Measurements from ENCODE around the gene HDAC8.

HDAC8 gene

DNA sequence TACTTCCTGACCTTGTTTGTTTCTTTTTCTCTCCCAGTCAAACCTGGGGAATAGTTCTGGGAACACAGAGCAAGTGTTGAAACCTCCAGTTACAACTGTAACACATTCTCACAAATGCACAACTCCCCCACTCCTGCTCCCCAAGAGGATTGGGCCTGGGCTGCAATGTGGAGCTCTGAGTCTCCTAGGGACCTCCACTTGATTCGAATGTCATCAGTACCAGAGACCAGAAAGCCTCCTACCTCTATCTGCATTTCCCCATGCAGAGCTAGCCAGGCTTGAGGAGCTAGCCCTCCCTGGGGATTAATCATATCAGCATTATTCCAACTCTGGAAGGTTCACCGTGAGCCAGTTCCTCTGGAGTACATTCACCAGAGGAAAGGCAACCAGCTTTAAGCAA lies 225.3 kb downstream of the HDAC8 start:
- Histone ChIP-seq H2BK5ac (ENCODE audit: low read length) (no peak overlapping the region), H3K4me1 (ENCODE audit: control insufficient read depth in 2 of 2, insufficient read depth in 1 of 2, low read depth in 1 of 2, low read length in 2 of 2) (peaks cover 0 to 6% of the 10 kb centered on the region in 2 donors), H2BK120ac (ENCODE audit: low read depth, low read length) (no peak overlapping the region), H4K8ac (ENCODE audit: low read depth, low read length) (no peak overlapping the region), H3K36me3 (replicated peaks in 1 of 2; ENCODE audit: control insufficient read depth in 2 of 2, insufficient read depth in 2 of 2, low read length in 2 of 2) (peaks cover 0 to 12% of the 10 kb centered on the region in 2 donors), H3K9ac (ENCODE audit: low read depth, low read length, poor library complexity) (no peak overlapping the region), H2BK12ac (ENCODE audit: low read length) (no peak overlapping the region), H3K4me3 (ENCODE audit: low read length in 2 of 2) (no peak overlapping the region), H3K79me1 (ENCODE audit: low read depth, low read length) (no peaks in the 10 kb centered on the region), H3K23ac (ENCODE audit: low read depth, low read length, poor library complexity) (no peak overlapping the region), H2AK5ac (ENCODE audit: low read depth, low read length) (no peak overlapping the region), H3K14ac (ENCODE audit: low read length) (no peak overlapping the region), H3K4ac (ENCODE audit: low read length) (no peak overlapping the region), H3K27me3 (ENCODE audit: control insufficient read depth in 3 of 3, insufficient read depth in 3 of 3, low read depth in 1 of 3, low read length in 3 of 3) (peaks cover 0 to under 1% (median 0%) of the 10 kb centered on the region in 3 experiments), H2BK15ac (ENCODE audit: low read length) (no peak overlapping the region), H3K9me3 (replicated peaks in 1 of 2; ENCODE audit: control insufficient read depth in 2 of 2, insufficient read depth in 1 of 2, low read depth in 1 of 2, low read length in 2 of 2) (no peaks in the 10 kb centered on the region), H2AFZ (ENCODE audit: low read length) (no peak overlapping the region), H3K27ac (replicated peaks; ENCODE audit: low read length) (no peak overlapping the region), H3K4me2 (ENCODE audit: insufficient read depth, low read length, poor library complexity, severe bottlenecking) (no peak overlapping the region), H3K18ac (ENCODE audit: low read length) (no peak overlapping the region), H4K91ac (ENCODE audit: low read depth, low read length, poor library complexity) (no peak overlapping the region)
- DNase-seq (ENCODE audit: low spot score), result no peak
- no CpG with 5 or more reads among the region's 2 CpGs for WGBS, 2 donors (ENCODE audit: extremely low coverage in 2 of 2, insufficient read length in 2 of 2, insufficient replicate concordance in 1 of 2)

DNA sequence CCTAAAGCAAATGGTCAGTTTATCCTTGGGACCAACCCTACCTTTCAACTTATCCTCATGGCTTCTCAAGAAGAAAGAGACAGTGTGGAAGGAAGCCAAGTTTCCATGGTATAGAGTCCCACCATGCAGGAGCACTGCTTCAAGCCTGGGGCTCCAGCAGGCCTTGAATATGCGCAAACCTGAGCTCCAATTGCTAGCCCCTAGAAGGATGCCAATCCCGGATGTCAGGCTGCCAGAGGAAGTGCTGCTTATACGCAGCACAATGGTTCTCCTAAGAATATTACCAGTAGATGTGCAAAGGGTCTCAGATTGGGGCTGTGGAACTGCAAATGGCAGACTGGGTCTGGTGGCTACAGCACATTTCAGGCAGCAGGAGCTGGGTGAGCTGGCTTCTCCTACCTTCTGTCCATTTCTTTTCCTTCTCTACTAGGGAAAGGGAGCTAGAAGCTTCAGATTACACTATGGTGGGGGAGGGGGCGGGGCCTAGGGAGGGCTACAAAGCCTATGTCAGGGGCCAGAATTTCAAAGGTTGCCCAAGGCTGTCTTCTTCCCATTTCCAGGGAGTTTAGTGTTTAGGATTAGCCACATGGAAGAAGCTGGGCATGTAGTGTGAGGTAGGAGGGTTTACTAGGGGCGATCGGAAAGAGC lies 226.2 kb downstream of the HDAC8 start:
- H2BK120ac ChIP-seq (ENCODE audit: low read depth, low read length), result no peak overlapping the region
- no peak overlapping the region for H2BK12ac ChIP-seq (ENCODE audit: low read length)
- no peak overlapping the region for H2AK5ac ChIP-seq (ENCODE audit: low read depth, low read length)
- no peaks in the 10 kb centered on the region for H3K9me3 ChIP-seq (replicated peaks in 1 of 2; ENCODE audit: control insufficient read depth in 2 of 2, insufficient read depth in 1 of 2, low read depth in 1 of 2, low read length in 2 of 2)
- no peak for DNase-seq (ENCODE audit: low spot score)
- H3K4me2 ChIP-seq (ENCODE audit: insufficient read depth, low read length, poor library complexity, severe bottlenecking), result no peak overlapping the region
- H3K14ac ChIP-seq (ENCODE audit: low read length), result no peak overlapping the region
- no peak overlapping the region for H3K27ac ChIP-seq (replicated peaks; ENCODE audit: low read length)
- no peak overlapping the region for H2AFZ ChIP-seq (ENCODE audit: low read length)
- no peak overlapping the region for H3K23ac ChIP-seq (ENCODE audit: low read depth, low read length, poor library complexity)
- H3K36me3 ChIP-seq (replicated peaks in 1 of 2; ENCODE audit: control insufficient read depth in 2 of 2, insufficient read depth in 2 of 2, low read length in 2 of 2), result peaks cover 0 to 12% of the 10 kb centered on the region in 2 donors
- peaks cover 0 to 5% (median 0%) of the 10 kb centered on the region in 3 experiments for H3K27me3 ChIP-seq (ENCODE audit: control insufficient read depth in 3 of 3, insufficient read depth in 3 of 3, low read depth in 1 of 3, low read length in 3 of 3)
- H3K9ac ChIP-seq (ENCODE audit: low read depth, low read length, poor library complexity), result no peak overlapping the region
- no peak overlapping the region for H4K91ac ChIP-seq (ENCODE audit: low read depth, low read length, poor library complexity)
- no peak overlapping the region for H2BK15ac ChIP-seq (ENCODE audit: low read length)
- no peak overlapping the region for H3K4ac ChIP-seq (ENCODE audit: low read length)
- no peaks in the 10 kb centered on the region for H3K79me1 ChIP-seq (ENCODE audit: low read depth, low read length)
- peaks cover 0 to 6% of the 10 kb centered on the region in 2 donors for H3K4me1 ChIP-seq (ENCODE audit: control insufficient read depth in 2 of 2, insufficient read depth in 1 of 2, low read depth in 1 of 2, low read length in 2 of 2)
- no CpG with 5 or more reads among the region's 6 CpGs for WGBS, 2 donors (ENCODE audit: extremely low coverage in 2 of 2, insufficient read length in 2 of 2, insufficient replicate concordance in 1 of 2)
- no peak overlapping the region for H4K8ac ChIP-seq (ENCODE audit: low read depth, low read length)
- no peak overlapping the region for H3K4me3 ChIP-seq (ENCODE audit: low read length in 2 of 2)
- no peak overlapping the region for H3K18ac ChIP-seq (ENCODE audit: low read length)
- H2BK5ac ChIP-seq (ENCODE audit: low read length), result no peak overlapping the region

- Histone ChIP-seq H3K27ac (replicated peaks; ENCODE audit: low read length) (no peak overlapping the region), H3K36me3 (replicated peaks in 1 of 2; ENCODE audit: control insufficient read depth in 2 of 2, insufficient read depth in 2 of 2, low read length in 2 of 2) (no peaks in the 10 kb centered on the region), H3K4ac (ENCODE audit: low read length) (no peak overlapping the region), H3K27me3 (ENCODE audit: control insufficient read depth in 3 of 3, insufficient read depth in 3 of 3, low read depth in 1 of 3, low read length in 3 of 3) (peaks cover 0 to 8% (median 0%) of the 10 kb centered on the region in 3 experiments), H2BK15ac (ENCODE audit: low read length) (no peak overlapping the region), H3K9me3 (replicated peaks in 1 of 2; ENCODE audit: control insufficient read depth in 2 of 2, insufficient read depth in 1 of 2, low read depth in 1 of 2, low read length in 2 of 2) (no peaks in the 10 kb centered on the region), H3K4me3 (ENCODE audit: low read length in 2 of 2) (no peak overlapping the region), H2AK5ac (ENCODE audit: low read depth, low read length) (no peak overlapping the region), H4K91ac (ENCODE audit: low read depth, low read length, poor library complexity) (no peak overlapping the region), H3K9ac (ENCODE audit: low read depth, low read length, poor library complexity) (no peak overlapping the region), H4K8ac (ENCODE audit: low read depth, low read length) (no peak overlapping the region), H3K79me1 (ENCODE audit: low read depth, low read length) (no peaks in the 10 kb centered on the region), H3K18ac (ENCODE audit: low read length) (no peak overlapping the region), H3K4me2 (ENCODE audit: insufficient read depth, low read length, poor library complexity, severe bottlenecking) (no peak overlapping the region), H2AFZ (ENCODE audit: low read length) (no peak overlapping the region), H3K23ac (ENCODE audit: low read depth, low read length, poor library complexity) (no peak overlapping the region), H2BK120ac (ENCODE audit: low read depth, low read length) (no peak overlapping the region), H2BK12ac (ENCODE audit: low read length) (no peak overlapping the region), H2BK5ac (ENCODE audit: low read length) (no peak overlapping the region), H3K4me1 (ENCODE audit: control insufficient read depth in 2 of 2, insufficient read depth in 1 of 2, low read depth in 1 of 2, low read length in 2 of 2) (no peaks in the 10 kb centered on the region), H3K14ac (ENCODE audit: low read length) (no peak overlapping the region)
- no peak for DNase-seq (ENCODE audit: low spot score)
- WGBS, 2 donors (ENCODE audit: extremely low coverage in 2 of 2, insufficient read length in 2 of 2, insufficient replicate concordance in 1 of 2), result no CpG with 5 or more reads among the region's 2 CpGs
Measured at GRCh38 chrX:72340626-72341025, 232.0 kb downstream of the HDAC8 start.

DNA sequence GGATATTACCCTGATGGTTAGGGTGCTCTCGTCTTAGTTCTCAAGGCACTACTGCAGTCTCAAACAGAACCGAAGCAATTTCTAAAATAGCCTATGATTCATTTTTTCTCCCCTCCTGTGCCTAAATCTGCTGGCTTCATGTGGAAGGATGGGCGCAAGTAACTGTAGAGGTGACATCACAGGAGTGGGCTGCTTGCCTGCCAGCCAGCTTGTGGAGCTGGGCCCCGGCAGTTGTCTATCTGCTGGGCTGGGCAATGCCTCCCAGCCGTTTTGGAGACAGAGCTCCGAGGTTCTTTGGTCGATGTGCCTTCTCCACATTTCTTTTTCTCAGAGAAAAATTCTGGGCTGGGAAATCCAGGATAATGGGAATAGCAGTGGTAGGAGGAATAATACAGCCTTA lies 232.6 kb downstream of the HDAC8 start:
- H2BK12ac ChIP-seq (ENCODE audit: low read length), result no peak overlapping the region
- H2BK120ac ChIP-seq (ENCODE audit: low read depth, low read length), result no peak overlapping the region
- no CpG with 5 or more reads among the region's 7 CpGs for WGBS, 2 donors (ENCODE audit: extremely low coverage in 2 of 2, insufficient read length in 2 of 2, insufficient replicate concordance in 1 of 2)
- H2BK5ac ChIP-seq (ENCODE audit: low read length), result no peak overlapping the region
- no peak overlapping the region for H3K23ac ChIP-seq (ENCODE audit: low read depth, low read length, poor library complexity)
- no peak overlapping the region for H4K91ac ChIP-seq (ENCODE audit: low read depth, low read length, poor library complexity)
- H2AK5ac ChIP-seq (ENCODE audit: low read depth, low read length), result no peak overlapping the region
- no peaks in the 10 kb centered on the region for H3K4me1 ChIP-seq (ENCODE audit: control insufficient read depth in 2 of 2, insufficient read depth in 1 of 2, low read depth in 1 of 2, low read length in 2 of 2)
- no peak overlapping the region for H3K9ac ChIP-seq (ENCODE audit: low read depth, low read length, poor library complexity)
- peaks cover 0 to 8% (median 0%) of the 10 kb centered on the region in 3 experiments for H3K27me3 ChIP-seq (ENCODE audit: control insufficient read depth in 3 of 3, insufficient read depth in 3 of 3, low read depth in 1 of 3, low read length in 3 of 3)
- H3K4ac ChIP-seq (ENCODE audit: low read length), result no peak overlapping the region
- H3K4me3 ChIP-seq (ENCODE audit: low read length in 2 of 2), result no peak overlapping the region
- no peak overlapping the region for H3K27ac ChIP-seq (replicated peaks; ENCODE audit: low read length)
- H3K4me2 ChIP-seq (ENCODE audit: insufficient read depth, low read length, poor library complexity, severe bottlenecking), result no peak overlapping the region
- H2AFZ ChIP-seq (ENCODE audit: low read length), result no peak overlapping the region
- H3K14ac ChIP-seq (ENCODE audit: low read length), result no peak overlapping the region
- H3K79me1 ChIP-seq (ENCODE audit: low read depth, low read length), result no peaks in the 10 kb centered on the region
- no peak for DNase-seq (ENCODE audit: low spot score)
- no peak overlapping the region for H3K18ac ChIP-seq (ENCODE audit: low read length)
- H3K36me3 ChIP-seq (replicated peaks in 1 of 2; ENCODE audit: control insufficient read depth in 2 of 2, insufficient read depth in 2 of 2, low read length in 2 of 2), result no peaks in the 10 kb centered on the region
- H4K8ac ChIP-seq (ENCODE audit: low read depth, low read length), result no peak overlapping the region
- no peak overlapping the region for H2BK15ac ChIP-seq (ENCODE audit: low read length)
- H3K9me3 ChIP-seq (replicated peaks in 1 of 2; ENCODE audit: control insufficient read depth in 2 of 2, insufficient read depth in 1 of 2, low read depth in 1 of 2, low read length in 2 of 2), result no peaks in the 10 kb centered on the region
